CD4-positive, alpha-beta memory T cell (primary cell): Measurements from ENCODE around the gene MT1A. TPM values are rescaled to one million over a fixed set of nuclear protein-coding genes. Genes with fewer than 3 reads are reported as not detected.

ENCODE experiments used
- CTCF ChIA-PET: fragments of 350-600 bp; sonication (Branson Sonifier 250); formaldehyde crosslinking; loops from one replicate; lab custom pipeline; 2021; ENCODE audit warnings: inconsistent platforms; ENCODE audit not compliant: partially characterized antibody; lab: Charles Lee
- POLR2A ChIA-PET: fragments of 350-600 bp; sonication (Branson Sonifier 250); formaldehyde crosslinking; loops from one replicate; lab custom pipeline; 2021; ENCODE audit not compliant: partially characterized antibody; lab: Charles Lee
- DNase-seq, 5 donors: peaks; one replicate each; pipeline versions ENCODE4 v3.0.0 to v3.0.0-alpha.2; 2020 to 2022; ENCODE audit warnings: mixed read lengths in 1 of 5
- H3K27ac ChIP-seq: one replicate; pipeline ENCODE4 v1.7.0; 2013; ENCODE audit warnings: low read depth, low read length
- H3K27me3 ChIP-seq: 2 replicates; pipeline ENCODE4 v1.7.0; 2013; ENCODE audit warnings: mild to moderate bottlenecking, low read length, moderate library complexity; ENCODE audit not compliant: insufficient read depth
- H3K36me3 ChIP-seq: 2 replicates; pipeline ENCODE4 v1.7.0; 2013; ENCODE audit warnings: mild to moderate bottlenecking, low read length, moderate library complexity; ENCODE audit not compliant: insufficient read depth
- H3K4me1 ChIP-seq: 2 replicates; pipeline ENCODE4 v1.7.0; 2013; ENCODE audit warnings: mild to moderate bottlenecking, low read length, moderate library complexity; ENCODE audit not compliant: insufficient read depth
- H3K4me3 ChIP-seq, 2 donors: one replicate each; pipeline ENCODE4 v1.7.0; 2013; ENCODE audit warnings: low read length in 2 of 2, mild to moderate bottlenecking in 1 of 2
- H3K9me3 ChIP-seq, 2 donors: one replicate each; pipeline ENCODE4 v1.7.0; 2013; ENCODE audit warnings: low read length in 2 of 2, control low read depth in 1 of 2; ENCODE audit not compliant: control insufficient read depth in 1 of 2
- H3K27ac Mint-ChIP-seq, 7 donors: one replicate each; pipeline ENCODE4 v1.8.0; 2020 to 2021; ENCODE audit warnings: mixed read lengths in 7 of 7, mild to moderate bottlenecking in 6 of 7, inconsistent platforms in 3 of 7, moderate library complexity in 3 of 7
- H3K27me3 Mint-ChIP-seq, 2 donors: one replicate each; pipeline ENCODE4 v1.8.0; 2020 to 2021; ENCODE audit warnings: mixed read lengths in 2 of 2
- H3K36me3 Mint-ChIP-seq, 2 donors: one replicate each; pipeline ENCODE4 v1.8.0; 2020 to 2021; ENCODE audit warnings: mixed read lengths in 2 of 2, inconsistent platforms in 1 of 2, mild to moderate bottlenecking in 1 of 2
- H3K4me1 Mint-ChIP-seq, 4 donors: one replicate each; pipeline ENCODE4 v1.8.0; 2020 to 2021; ENCODE audit warnings: mixed read lengths in 4 of 4, mild to moderate bottlenecking in 1 of 4
- H3K4me3 Mint-ChIP-seq, 8 donors: one replicate each; pipeline ENCODE4 v1.8.0; 2020 to 2021; ENCODE audit warnings: mixed read lengths in 8 of 8, mild to moderate bottlenecking in 7 of 8, moderate library complexity in 6 of 8, inconsistent platforms in 3 of 8
- H3K9me3 Mint-ChIP-seq, 8 donors: one replicate each; pipeline ENCODE4 v1.8.0; 2020 to 2021; ENCODE audit warnings: mixed read lengths in 8 of 8, mild to moderate bottlenecking in 5 of 8, inconsistent platforms in 3 of 8, moderate library complexity in 1 of 8
- intact Hi-C: fragments of 100-400 bp; cut with micrococcal nuclease; formaldehyde crosslinking; loops from one replicate; pipeline ENCODE4 v1.15.1; 2023
- polyA plus RNA-seq, 2 donors: library from polyadenylated mRNA; unstranded; fragments of 300-500 nt; fragmentation: Illumina TruSeq; gene quantifications; one replicate each; pipeline ENCODE4 v1.2.3, GENCODE V29; 2021
- total RNA-seq, 2 experiments: library from RNA; stranded (reverse); gene quantifications; one replicate each; pipeline ENCODE4 v1.2.3, GENCODE V29; 2021

Gene MT1A
- total and polyA plus RNA-seq, 4 experiments from 2014 or later = not detected

DNA sequence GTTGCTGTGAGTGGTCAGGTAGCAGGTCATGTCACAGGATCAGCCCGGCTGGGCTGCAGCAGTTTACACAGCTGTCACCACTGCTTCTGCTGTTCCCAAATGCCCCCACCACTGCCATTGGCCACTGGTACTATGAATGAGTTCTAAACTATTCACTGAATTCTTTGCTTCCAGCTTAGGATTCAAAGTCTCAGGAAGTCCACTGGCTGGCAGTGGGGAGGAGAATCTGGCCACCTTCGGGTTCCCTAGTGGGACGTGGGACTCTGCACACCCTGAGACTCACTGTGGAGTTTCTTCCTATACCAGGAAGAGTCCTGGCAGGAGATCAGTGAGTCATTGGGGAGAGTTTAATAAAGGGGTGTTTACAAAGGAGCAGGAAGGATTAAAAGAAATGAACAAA is 50.7 kb downstream of the MT1A start:
- Mint-ChIP-seq H3K4me3 (no peak overlapping the region), H3K4me1 (peaks cover 0 to 3% (median under 1%) of the 10 kb centered on the region in 4 donors), H3K27ac (no peak overlapping the region), H3K36me3 (peaks cover 2 to 13% of the 10 kb centered on the region in 2 donors), H3K9me3 (peaks cover 0 to 4% (median 1%) of the 10 kb centered on the region in 8 donors), H3K27me3 (no peaks in the 10 kb centered on the region)
- H3K4me3 ChIP-seq = no peak overlapping the region
- H3K4me1 ChIP-seq = no peaks in the 10 kb centered on the region
- intact Hi-C loops = no loop called here
- H3K27ac ChIP-seq = no peak overlapping the region
- ChIA-PET CTCF (interaction anchor here (1.2 kb wide), 1 partner anchor 12 kb away, joined by 9 read pairs; no protein-coding TSS in a partner anchor), POLR2A (no interaction called here)
- no peaks in the 10 kb centered on the region for H3K27me3 ChIP-seq
- no peaks in the 10 kb centered on the region for H3K9me3 ChIP-seq
- no peak for DNase-seq
- H3K36me3 ChIP-seq = no peaks in the 10 kb centered on the region

Other genes with a start within 250 kb of the MT1A start
- gene AMFR, start 213.1 kb upstream of the MT1A start, total RNA-seq = 10 to 100 TPM; 59.8 to 67.6 TPM
- gene AMFR, start 213.1 kb upstream of the MT1A start, polyA plus RNA-seq = 10 to 100 TPM; 45.7 to 61.0 TPM
- 100 to 1,000 TPM; 109 to 110 TPM for gene NUDT21, start 187.3 kb upstream of the MT1A start, total RNA-seq
- gene NUDT21, start 187.3 kb upstream of the MT1A start, polyA plus RNA-seq = 10 to 100 TPM; 78.3 to 98.4 TPM
- 10 to 100 TPM; 42.7 to 47.2 TPM for gene OGFOD1, start 187.1 kb upstream of the MT1A start, total RNA-seq
- 100 to 1,000 TPM; 115 to 151 TPM for gene OGFOD1, start 187.1 kb upstream of the MT1A start, polyA plus RNA-seq
- gene BBS2, start 118.6 kb upstream of the MT1A start, total RNA-seq = 10 to 100 TPM; 95.8 to 96.0 TPM
- 10 to 100 TPM; 36.6 to 39.2 TPM for gene BBS2, start 118.6 kb upstream of the MT1A start, polyA plus RNA-seq
- not detected for gene MT4, start 73.6 kb upstream of the MT1A start, total RNA-seq
- gene MT4, start 73.6 kb upstream of the MT1A start, polyA plus RNA-seq = not detected
- not detected for gene MT3, start 49.1 kb upstream of the MT1A start, total RNA-seq
- 1 to 10 TPM in 1 of 2 donors, not detected in 1; 1.1 TPM for gene MT3, start 49.1 kb upstream of the MT1A start, polyA plus RNA-seq
- gene MT2A, start 30.1 kb upstream of the MT1A start, total RNA-seq = 10 to 100 TPM; 15.8 to 17.7 TPM
- gene MT2A, start 30.1 kb upstream of the MT1A start, polyA plus RNA-seq = 100 to 1,000 TPM in 1 of 2 donors, 10 to 100 TPM in 1; 87.5 to 226 TPM
- gene MT1E, start 12.9 kb upstream of the MT1A start, total RNA-seq = not detected
- 10 to 100 TPM in 1 of 2 donors, 1 to 10 TPM in 1; 6.8 to 16.0 TPM for gene MT1E, start 12.9 kb upstream of the MT1A start, polyA plus RNA-seq
- gene MT1M, start 6.0 kb upstream of the MT1A start, total RNA-seq = not detected
- gene MT1M, start 6.0 kb upstream of the MT1A start, polyA plus RNA-seq = not detected
- gene MT1B, start 13.2 kb downstream of the MT1A start, total RNA-seq = not detected
- gene MT1B, start 13.2 kb downstream of the MT1A start, polyA plus RNA-seq = not detected
- 10 to 100 TPM in 1 of 2 experiments, 1 to 10 TPM in 1; 8.3 to 12.9 TPM for gene MT1F, start 19.3 kb downstream of the MT1A start, total RNA-seq
- 10 to 100 TPM; 12.0 to 28.9 TPM for gene MT1F, start 19.3 kb downstream of the MT1A start, polyA plus RNA-seq
- gene MT1G, start 29.4 kb downstream of the MT1A start, total RNA-seq = not detected
- 1 to 10 TPM in 1 of 2 donors, not detected in 1; 1.3 TPM for gene MT1G, start 29.4 kb downstream of the MT1A start, polyA plus RNA-seq
- gene MT1H, start 31.1 kb downstream of the MT1A start, total RNA-seq = under 1 TPM in 1 of 2 experiments, not detected in 1; 0.78 TPM
- gene MT1H, start 31.1 kb downstream of the MT1A start, polyA plus RNA-seq = not detected
- 10 to 100 TPM; 21.0 to 23.7 TPM for gene MT1X, start 43.8 kb downstream of the MT1A start, total RNA-seq
- gene MT1X, start 43.8 kb downstream of the MT1A start, polyA plus RNA-seq = 100 to 1,000 TPM in 1 of 2 donors, 10 to 100 TPM in 1; 76.0 to 146 TPM
- 10 to 100 TPM; 48.0 to 56.5 TPM for gene NUP93, start 91.5 kb downstream of the MT1A start, total RNA-seq
- gene NUP93, start 91.5 kb downstream of the MT1A start, polyA plus RNA-seq = 10 to 100 TPM; 63.1 to 73.2 TPM
- not detected for gene SLC12A3, start 226.5 kb downstream of the MT1A start, total RNA-seq
- gene SLC12A3, start 226.5 kb downstream of the MT1A start, polyA plus RNA-seq = not detected